Naive thymus-derived CD4-positive, alpha-beta T cell (primary cell): ENCODE results near the gene PTPRN. TPM values are rescaled to one million over a fixed set of nuclear protein-coding genes. Genes with fewer than 3 reads are reported as not detected.
A peak's percentile ranks its signal among the peaks of the same experiment; 100 is the strongest.

Source experiments
- ATAC-seq: fragments of 150-1000 bp; cut with Tn5 transposase; 2 replicates; pipeline ENCODE4 v1.10.0; 2021; ENCODE audit warnings: mild to moderate bottlenecking, moderate library complexity
- CTCF ChIA-PET: fragments of 350-600 bp; sonication (Branson Sonifier 250); formaldehyde crosslinking; loops from one replicate; lab custom pipeline; 2021; ENCODE audit warnings: antibody characterized with exemption; lab: Charles Lee
- POLR2A ChIA-PET: fragments of 350-600 bp; sonication (Branson Sonifier 250); formaldehyde crosslinking; loops from one replicate; lab custom pipeline; 2021; ENCODE audit warnings: antibody characterized with exemption, inconsistent platforms; lab: Charles Lee
- DNase-seq, 9 donors: peaks; one replicate each; pipeline versions ENCODE4 v3.0.0 to v3.0.0-alpha.2; 2020 to 2022; ENCODE audit warnings: mixed read lengths in 1 of 9
- H3K27ac ChIP-seq: one replicate; pipeline ENCODE4 v1.7.0; 2013; ENCODE audit warnings: mild to moderate bottlenecking, low read depth, low read length, moderate library complexity
- H3K27me3 ChIP-seq, 2 donors: one replicate each; pipeline ENCODE4 v1.7.0; 2013; ENCODE audit warnings: low read length in 2 of 2, mild to moderate bottlenecking in 2 of 2, moderate library complexity in 2 of 2; ENCODE audit not compliant: control insufficient read depth in 2 of 2, insufficient read depth in 2 of 2
- H3K36me3 ChIP-seq, 3 experiments: 1 replicate in 2 of 3; 2 replicates in 1 of 3; pipeline ENCODE4 v1.7.0; 2013; ENCODE audit warnings: low read length in 3 of 3, mild to moderate bottlenecking in 3 of 3, moderate library complexity in 1 of 3; ENCODE audit not compliant: insufficient read depth in 3 of 3, control insufficient read depth in 2 of 3
- H3K4me1 ChIP-seq, 2 donors: one replicate each; pipeline ENCODE4 v1.7.0; 2013; ENCODE audit warnings: low read length in 2 of 2, mild to moderate bottlenecking in 2 of 2, moderate library complexity in 1 of 2; ENCODE audit not compliant: control insufficient read depth in 2 of 2, insufficient read depth in 2 of 2
- H3K4me3 ChIP-seq: 2 replicates; pipeline ENCODE4 v1.7.0; 2013; ENCODE audit warnings: mild to moderate bottlenecking, low read length
- H3K9me3 ChIP-seq, 3 experiments: 1 replicate in 2 of 3; 2 replicates in 1 of 3; pipeline ENCODE4 v1.7.0; 2013; ENCODE audit warnings: low read length in 3 of 3; ENCODE audit not compliant: control insufficient read depth in 2 of 3
- H3K27ac Mint-ChIP-seq, 9 donors: one replicate each; pipeline ENCODE4 v1.8.0; 2020 to 2022; ENCODE audit warnings: mixed read lengths in 9 of 9, mild to moderate bottlenecking in 8 of 9, moderate library complexity in 5 of 9, inconsistent platforms in 2 of 9
- H3K27me3 Mint-ChIP-seq, 5 donors: one replicate each; pipeline ENCODE4 v1.8.0; 2021 to 2022; ENCODE audit warnings: mixed read lengths in 5 of 5, mild to moderate bottlenecking in 1 of 5
- H3K36me3 Mint-ChIP-seq, 5 donors: one replicate each; pipeline ENCODE4 v1.8.0; 2020 to 2022; ENCODE audit warnings: mixed read lengths in 5 of 5, mild to moderate bottlenecking in 3 of 5, inconsistent platforms in 1 of 5
- H3K4me1 Mint-ChIP-seq, 7 donors: one replicate each; pipeline ENCODE4 v1.8.0; 2020 to 2022; ENCODE audit warnings: mixed read lengths in 7 of 7, mild to moderate bottlenecking in 3 of 7, inconsistent platforms in 1 of 7
- H3K4me3 Mint-ChIP-seq, 10 donors: one replicate each; pipeline ENCODE4 v1.8.0; 2020 to 2022; ENCODE audit warnings: mild to moderate bottlenecking in 10 of 10, mixed read lengths in 10 of 10, moderate library complexity in 6 of 10, inconsistent platforms in 2 of 10
- H3K9me3 Mint-ChIP-seq, 11 donors: one replicate each; pipeline ENCODE4 v1.8.0; 2020 to 2022; ENCODE audit warnings: mixed read lengths in 11 of 11, mild to moderate bottlenecking in 4 of 11, inconsistent platforms in 1 of 11, moderate library complexity in 1 of 11
- intact Hi-C, 2 donors: fragments of 100-400 bp; cut with micrococcal nuclease; formaldehyde crosslinking; loops; one replicate each; pipeline ENCODE4 v1.15.1; 2023
- polyA plus RNA-seq, 2 donors: library from polyadenylated mRNA; unstranded; fragments of 300-500 nt; fragmentation: Illumina TruSeq; gene quantifications; one replicate each; pipeline ENCODE4 v1.2.3, GENCODE V29; 2021
- total RNA-seq, 6 experiments: library from RNA in 5 of 6; stranded (reverse) in 5 of 6; gene quantifications; 1 replicate in 5 of 6; 2 replicates in 1 of 6; pipeline ENCODE4 v1.2.3 and lab custom pipeline; 2021 to 2026

PTPRN gene
- total and polyA plus RNA-seq, 7 experiments from 2014 or later: 0.48 TPM; not detected in 6

- H3K4me3 Mint-ChIP-seq: no peak overlapping the region
- DNase-seq (no peak), ATAC-seq (no peak)
- Histone ChIP-seq H3K36me3 (no peaks in the 10 kb centered on the region), H3K4me1 (peaks cover 0 to under 1% of the 10 kb centered on the region in 2 donors), H3K4me3 (no peak overlapping the region), H3K27ac (no peak overlapping the region), H3K27me3 (no peaks in the 10 kb centered on the region), H3K9me3 (no peaks in the 10 kb centered on the region)
- no peak overlapping the region for H3K27ac Mint-ChIP-seq
- peaks cover 1 to 5% (median 4%) of the 10 kb centered on the region in 7 donors for H3K4me1 Mint-ChIP-seq
- H3K9me3 Mint-ChIP-seq: no peaks in the 10 kb centered on the region
- ChIA-PET CTCF (interaction anchor here (12.9 kb wide), 1 partner anchor 24 kb away, joined by 194 read pairs; no protein-coding TSS in a partner anchor), POLR2A (interaction anchor here (3.2 kb wide), 1 partner anchor 17 kb away, joined by 12 read pairs; the partner anchor contains the start of gene TUBA4A)
- no peaks in the 10 kb centered on the region for H3K36me3 Mint-ChIP-seq
- peaks cover 0 to 16% (median 0%) of the 10 kb centered on the region in 5 donors for H3K27me3 Mint-ChIP-seq
- intact Hi-C loops: no loop called here
These were observed 36.8 kb downstream of the PTPRN start for GRCh38 chr2:219272356-219272755.

- no peaks in the 10 kb centered on the region for H3K27me3 ChIP-seq
- CTCF ChIA-PET: interaction anchor here (1.2 kb wide), 1 partner anchor 24 kb away, joined by 3 read pairs; no protein-coding TSS in a partner anchor
- intact Hi-C loops: no loop called here
- no peak overlapping the region for H3K27ac ChIP-seq
- POLR2A ChIA-PET: interaction anchor here (0.6 kb wide), 1 partner anchor 60 kb away, joined by 3 read pairs; no protein-coding TSS in a partner anchor
- Mint-ChIP-seq H3K27me3 (peaks cover 0 to 16% (median 0%) of the 10 kb centered on the region in 5 donors), H3K36me3 (no peaks in the 10 kb centered on the region), H3K4me1 (no peaks in the 10 kb centered on the region), H3K9me3 (no peaks in the 10 kb centered on the region), H3K4me3 (no peak overlapping the region), H3K27ac (no peak overlapping the region)
- no peaks in the 10 kb centered on the region for H3K4me1 ChIP-seq
- DNase-seq (no peak), ATAC-seq (no peak)
- no peak overlapping the region for H3K4me3 ChIP-seq
- H3K36me3 ChIP-seq: no peaks in the 10 kb centered on the region
- no peaks in the 10 kb centered on the region for H3K9me3 ChIP-seq
These were observed 38.2 kb downstream of the PTPRN start for GRCh38 chr2:219271021-219271420.

DNA sequence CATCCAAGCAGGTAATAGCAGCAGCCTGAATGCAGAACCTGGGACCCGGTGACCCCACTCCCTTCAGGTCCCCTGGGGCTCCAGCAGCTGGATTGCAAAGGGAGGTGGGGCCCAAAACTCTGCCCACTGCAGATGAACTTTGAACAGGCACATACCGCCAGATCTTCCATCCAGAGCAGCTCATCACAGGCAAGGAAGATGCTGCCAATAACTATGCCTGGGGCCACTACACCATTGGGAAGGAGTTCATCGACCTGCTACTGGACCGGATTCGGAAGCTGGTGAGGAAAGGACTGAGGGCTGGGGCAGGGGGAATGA, 39.2 kb downstream of the PTPRN start:
- no peak overlapping the region for H3K27ac Mint-ChIP-seq
- H3K9me3 ChIP-seq: no peaks in the 10 kb centered on the region
- H3K4me3 ChIP-seq: no peak overlapping the region
- H3K4me3 Mint-ChIP-seq: no peak overlapping the region
- no peaks in the 10 kb centered on the region for H3K36me3 Mint-ChIP-seq
- intact Hi-C loops: no loop called here
- ATAC-seq (no peak), DNase-seq (no peak)
- H3K4me1 ChIP-seq: no peaks in the 10 kb centered on the region
- no peaks in the 10 kb centered on the region for H3K27me3 ChIP-seq
- H3K36me3 ChIP-seq: no peaks in the 10 kb centered on the region
- no peak overlapping the region for H3K27ac ChIP-seq
- H3K9me3 Mint-ChIP-seq: no peaks in the 10 kb centered on the region
- ChIA-PET CTCF (no interaction called here), POLR2A (interaction anchor here (0.8 to 0.9 kb wide), 3 partner anchors 9 to 42 kb away, joined by 3 read pairs; partner anchors contain the start of gene DNAJB2)
- peaks cover 0 to 16% (median 0%) of the 10 kb centered on the region in 5 donors for H3K27me3 Mint-ChIP-seq
- no peaks in the 10 kb centered on the region for H3K4me1 Mint-ChIP-seq

DNA sequence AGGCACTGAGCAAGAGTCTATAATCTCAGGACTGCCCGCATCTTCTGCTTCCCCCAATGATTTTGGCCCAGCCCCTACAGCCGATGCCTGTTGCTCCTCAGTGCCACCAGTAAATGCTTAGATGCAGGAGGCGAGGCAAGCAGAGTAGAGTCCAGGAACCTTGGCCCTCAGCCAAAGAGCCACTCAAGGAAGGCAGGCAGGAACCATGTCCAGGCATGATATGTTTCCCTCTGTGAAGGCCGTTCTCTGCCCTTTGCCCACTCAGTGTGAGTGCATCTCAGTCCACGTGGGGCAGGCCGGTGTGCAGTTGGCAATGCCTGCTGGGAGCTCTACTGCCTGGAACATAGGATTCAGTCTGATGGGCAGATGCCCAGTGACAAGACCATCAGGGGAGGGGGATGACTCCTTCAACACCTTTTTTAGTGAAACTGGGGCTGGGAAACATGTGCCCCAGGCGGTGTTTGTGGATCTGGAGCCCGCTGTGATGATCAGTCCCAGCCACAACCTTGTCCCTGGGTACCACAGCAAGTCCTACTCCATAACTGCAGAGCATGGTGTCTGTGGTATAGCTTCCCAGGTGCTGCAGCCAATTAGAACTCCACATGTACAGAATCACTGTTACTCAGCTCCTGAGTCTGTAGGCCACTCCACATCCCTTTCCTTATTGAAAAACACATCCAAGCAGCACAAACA, 39.7 kb downstream of the PTPRN start:
- ATAC-seq (no peak), DNase-seq (no peak)
- Histone ChIP-seq H3K4me3 (no peak overlapping the region), H3K27me3 (no peaks in the 10 kb centered on the region), H3K4me1 (no peaks in the 10 kb centered on the region), H3K36me3 (no peaks in the 10 kb centered on the region), H3K9me3 (no peaks in the 10 kb centered on the region), H3K27ac (no peak overlapping the region)
- Mint-ChIP-seq H3K27me3 (peaks cover 0 to 14% (median 0%) of the 10 kb centered on the region in 5 donors), H3K36me3 (no peaks in the 10 kb centered on the region), H3K4me1 (no peaks in the 10 kb centered on the region), H3K27ac (no peak overlapping the region), H3K4me3 (no peak overlapping the region), H3K9me3 (no peaks in the 10 kb centered on the region)
- intact Hi-C loops: no loop called here
- POLR2A ChIA-PET: interaction anchor here (0.8 to 0.9 kb wide), 3 partner anchors 9 to 41 kb away, joined by 3 read pairs; partner anchors contain the start of gene DNAJB2
- CTCF ChIA-PET: no interaction called here

DNA sequence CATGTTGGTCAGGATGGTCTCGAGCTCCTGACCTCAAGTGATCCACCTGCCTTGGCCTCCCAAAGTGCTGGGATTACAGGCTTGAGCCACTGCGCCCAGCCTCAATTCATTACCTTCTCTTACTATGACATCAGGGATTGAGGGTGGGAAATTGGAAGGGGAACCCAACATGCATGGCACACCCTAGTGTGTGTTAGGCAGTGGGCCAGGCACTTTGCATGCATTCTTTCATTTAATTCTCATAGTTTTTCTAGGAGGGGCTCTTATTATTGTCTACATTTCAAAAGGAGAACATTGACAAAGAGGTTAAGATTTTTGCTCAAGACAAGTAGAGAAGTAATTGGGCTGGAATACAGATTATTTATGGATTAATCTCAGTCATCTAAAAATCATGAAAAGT, 40.9 kb downstream of the PTPRN start:
- H3K9me3 ChIP-seq: no peaks in the 10 kb centered on the region
- no peaks in the 10 kb centered on the region for H3K9me3 Mint-ChIP-seq
- CTCF ChIA-PET: no interaction called here
- H3K27me3 Mint-ChIP-seq: peaks cover 0 to 9% (median 0%) of the 10 kb centered on the region in 5 donors
- H3K4me3 Mint-ChIP-seq: no peak overlapping the region
- intact Hi-C loops: no loop called here
- no peak overlapping the region for H3K4me3 ChIP-seq
- ATAC-seq: no peak
- H3K27me3 ChIP-seq: no peaks in the 10 kb centered on the region
- H3K36me3 ChIP-seq: no peaks in the 10 kb centered on the region
- DNase-seq: no peak
- H3K27ac ChIP-seq: no peak overlapping the region
- POLR2A ChIA-PET: no interaction called here
- no peak overlapping the region for H3K27ac Mint-ChIP-seq
- H3K36me3 Mint-ChIP-seq: no peaks in the 10 kb centered on the region
- H3K4me1 ChIP-seq: no peaks in the 10 kb centered on the region
- no peaks in the 10 kb centered on the region for H3K4me1 Mint-ChIP-seq

GRCh38 chr2:219266886-219267285, 42.3 kb downstream of the PTPRN start:
- Mint-ChIP-seq H3K27me3 (peaks cover 0 to 9% (median 0%) of the 10 kb centered on the region in 5 donors), H3K4me3 (no peak overlapping the region), H3K9me3 (no peaks in the 10 kb centered on the region), H3K4me1 (peaks cover 0 to 3% (median 0%) of the 10 kb centered on the region in 7 donors), H3K36me3 (no peaks in the 10 kb centered on the region), H3K27ac (peak overlapping the region in 1 of 9 donors; percentile 8)
- no peak overlapping the region for H3K27ac ChIP-seq
- H3K4me3 ChIP-seq: no peak overlapping the region
- no peak for ATAC-seq
- no peaks in the 10 kb centered on the region for H3K9me3 ChIP-seq
- H3K27me3 ChIP-seq: no peaks in the 10 kb centered on the region
- H3K4me1 ChIP-seq: no peaks in the 10 kb centered on the region
- no peaks in the 10 kb centered on the region for H3K36me3 ChIP-seq
- CTCF ChIA-PET: no interaction called here
- no peak for DNase-seq
- intact Hi-C loops: no loop called here
- POLR2A ChIA-PET: interaction anchor here (1.8 kb wide), 1 partner anchor 12 kb away, joined by 6 read pairs; no protein-coding TSS in a partner anchor
